H9 (cell line): ENCODE measurements around the gene MSI2. TPM values are rescaled to one million over a fixed set of nuclear protein-coding genes. Genes with fewer than 3 reads are reported as not detected.

Experiments used
- DNase-seq: peaks from one replicate; pipeline ENCODE4 v3.0.0-alpha.2; 2017
- H2AFZ ChIP-seq: one replicate; pipeline ENCODE4 v1.6.1; 2013; ENCODE audit warnings: mild to moderate bottlenecking, low read length, control low read depth, moderate library complexity
- H2AK5ac ChIP-seq: 2 replicates; pipeline ENCODE4 v1.6.1; 2013; ENCODE audit warnings: low read length, control low read depth, mixed read lengths; ENCODE audit not compliant: insufficient read length
- H2BK120ac ChIP-seq: one replicate; pipeline ENCODE4 v1.6.1; 2013; ENCODE audit warnings: low read depth, mild to moderate bottlenecking, low read length, control low read depth, inconsistent platforms; ENCODE audit not compliant: poor library complexity, severe bottlenecking
- H2BK12ac ChIP-seq: 2 replicates; pipeline ENCODE4 v1.6.1; 2013; ENCODE audit warnings: low read length, control low read depth, mixed read lengths, low read depth; ENCODE audit not compliant: insufficient read length
- H2BK15ac ChIP-seq: 2 replicates; pipeline ENCODE4 v1.6.1; 2013; ENCODE audit warnings: low read depth, low read length, control low read depth
- H2BK20ac ChIP-seq: one replicate; pipeline ENCODE4 v1.6.1; 2013; ENCODE audit warnings: low read depth, mild to moderate bottlenecking, low read length, control low read depth, inconsistent platforms; ENCODE audit not compliant: poor library complexity, severe bottlenecking
- H2BK5ac ChIP-seq: 2 replicates; pipeline ENCODE4 v1.6.1; 2013; ENCODE audit warnings: low read length, control low read depth, mixed read lengths; ENCODE audit not compliant: insufficient read length
- H3K14ac ChIP-seq: 2 replicates; pipeline ENCODE4 v1.6.1; 2013; ENCODE audit warnings: low read length, control low read depth; ENCODE audit not compliant: insufficient read depth
- H3K18ac ChIP-seq: 2 replicates; pipeline ENCODE4 v1.6.1; 2013; ENCODE audit warnings: low read depth, mild to moderate bottlenecking, mixed read lengths, low read length, control low read depth; ENCODE audit not compliant: insufficient read length
- H3K23ac ChIP-seq: 2 replicates; pipeline ENCODE4 v1.6.1; 2013; ENCODE audit warnings: low read length, control low read depth, mixed read lengths, low read depth; ENCODE audit not compliant: insufficient read length
- H3K23me2 ChIP-seq: 2 replicates; pipeline ENCODE4 v1.6.1; 2013; ENCODE audit warnings: low read depth, mild to moderate bottlenecking, mixed read lengths, low read length, control low read depth; ENCODE audit not compliant: insufficient read length, poor library complexity, severe bottlenecking
- H3K27ac ChIP-seq: 2 replicates; pipeline ENCODE4 v1.5.1; 2013; ENCODE audit warnings: low read length, control low read depth, mixed read lengths, low read depth; ENCODE audit not compliant: insufficient read length
- H3K27me3 ChIP-seq: 2 replicates; pipeline ENCODE4 v1.6.1; 2013; ENCODE audit warnings: low read length, control low read depth, inconsistent platforms; ENCODE audit not compliant: insufficient read depth
- H3K4ac ChIP-seq: 2 replicates; pipeline ENCODE4 v1.6.1; 2013; ENCODE audit warnings: low read depth, mild to moderate bottlenecking, control low read depth, inconsistent platforms, low read length, moderate library complexity
- H3K4me1 ChIP-seq: 2 replicates; pipeline ENCODE4 v1.6.1; 2013; ENCODE audit warnings: low read length, control low read depth, inconsistent platforms; ENCODE audit not compliant: insufficient read depth
- H3K4me2 ChIP-seq: 2 replicates; pipeline ENCODE4 v1.6.1; 2013; ENCODE audit warnings: low read length, control low read depth, mixed read lengths; ENCODE audit not compliant: insufficient read length, insufficient read depth
- H3K56ac ChIP-seq: 2 replicates; pipeline ENCODE4 v1.6.1; 2013; ENCODE audit warnings: low read depth, mild to moderate bottlenecking, mixed read lengths, low read length, control low read depth; ENCODE audit not compliant: insufficient read length
- H3K79me1 ChIP-seq: 2 replicates; pipeline ENCODE4 v1.6.1; 2013; ENCODE audit warnings: low read depth, mild to moderate bottlenecking, moderate library complexity, low read length, control low read depth, inconsistent platforms; ENCODE audit not compliant: insufficient read depth, poor library complexity, severe bottlenecking
- H3K79me2 ChIP-seq: 2 replicates; pipeline ENCODE4 v1.6.1; 2013; ENCODE audit warnings: low read length, control low read depth, inconsistent platforms; ENCODE audit not compliant: insufficient read depth
- H3K9ac ChIP-seq: 2 replicates; pipeline ENCODE4 v1.6.1; 2013; ENCODE audit warnings: low read length, control low read depth, mixed read lengths; ENCODE audit not compliant: insufficient read length; ENCODE audit errors: extremely low read depth
- H3K9me3 ChIP-seq: one replicate; pipeline ENCODE4 v1.6.1; 2013; ENCODE audit warnings: low read depth, low read length, inconsistent platforms; ENCODE audit not compliant: control insufficient read depth
- H3T11ph ChIP-seq: one replicate; pipeline ENCODE4 v1.6.1; 2013; ENCODE audit warnings: mild to moderate bottlenecking, low read length, control low read depth, inconsistent platforms
- H4K20me1 ChIP-seq: one replicate; pipeline ENCODE4 v1.6.1; 2013; ENCODE audit not compliant: control insufficient read depth, insufficient read length, insufficient read depth
- H4K5ac ChIP-seq: 2 replicates; pipeline ENCODE4 v1.6.1; 2013; ENCODE audit warnings: low read depth, mild to moderate bottlenecking, mixed read lengths, low read length, control low read depth; ENCODE audit not compliant: insufficient read length
- H4K8ac ChIP-seq: replicated peaks from 2 replicates; pipeline ENCODE4 v1.6.1; 2013; ENCODE audit warnings: low read length, control low read depth, mixed read lengths, low read depth; ENCODE audit not compliant: insufficient read length
- H4K91ac ChIP-seq: 2 replicates; pipeline ENCODE4 v1.6.1; 2013; ENCODE audit warnings: low read depth, mild to moderate bottlenecking, moderate library complexity, mixed read lengths, low read length, control low read depth; ENCODE audit not compliant: insufficient read length
- H3K27ac Mint-ChIP-seq, 3 experiments: 2 replicates in 2 of 3; 3 replicates in 1 of 3; pipeline ENCODE4 v1.8.0; 2020 to 2021; ENCODE audit warnings: mixed read lengths in 3 of 3, mild to moderate bottlenecking in 1 of 3, moderate library complexity in 1 of 3
- H3K27me3 Mint-ChIP-seq: 2 replicates; pipeline ENCODE4 v1.8.0; 2021; ENCODE audit warnings: low read depth, mild to moderate bottlenecking, moderate library complexity, mixed read lengths
- H3K36me3 Mint-ChIP-seq, 3 experiments: 2 replicates in 2 of 3; 3 replicates in 1 of 3; pipeline ENCODE4 v1.8.0; 2020 to 2021; ENCODE audit warnings: low read depth in 3 of 3, mixed read lengths in 3 of 3; ENCODE audit not compliant: insufficient read depth in 1 of 3
- H3K4me1 Mint-ChIP-seq, 2 experiments: 2 replicates each; pipeline ENCODE4 v1.8.0; 2020; ENCODE audit warnings: mixed read lengths in 2 of 2
- H3K4me3 Mint-ChIP-seq, 2 experiments: 2 replicates in 1 of 2; 3 replicates in 1 of 2; pipeline ENCODE4 v1.8.0; 2020 to 2021; ENCODE audit warnings: mild to moderate bottlenecking in 2 of 2, mixed read lengths in 2 of 2, moderate library complexity in 1 of 2
- H3K9me3 Mint-ChIP-seq, 2 experiments: 2 replicates in 1 of 2; 3 replicates in 1 of 2; pipeline ENCODE4 v1.8.0; 2020; ENCODE audit warnings: mild to moderate bottlenecking in 2 of 2, mixed read lengths in 2 of 2, moderate library complexity in 1 of 2
- WGBS: extraction: QIAGEN DNeasy Blood & Tissue Kit; methylation state at CpG from one replicate; pipeline ENCODE4 v1.1.7; 2013; ENCODE audit warnings: missing lambda C conversion rate, low lambda C conversion rate, mixed read lengths; ENCODE audit not compliant: insufficient read length; ENCODE audit errors: extremely low coverage; 5-methylcytosine and 5-hydroxymethylcytosine counted together
- total RNA-seq: library from RNA; stranded (reverse); gene quantifications from 2 replicates; pipeline ENCODE4 v1.2.1, GENCODE V29; 2021
- TF ChIP-seq, protein P1 (sequence below): fragments of 200-600 bp; sonication (generic); conservative IDR thresholded peaks from 3 replicates; pipeline ENCODE4 v1.8.0; 2021; ENCODE audit warnings: antibody characterized with exemption, mild to moderate bottlenecking

MSI2 gene
- total RNA-seq, 1 experiment from 2014 or later = 98.5 TPM

DNA sequence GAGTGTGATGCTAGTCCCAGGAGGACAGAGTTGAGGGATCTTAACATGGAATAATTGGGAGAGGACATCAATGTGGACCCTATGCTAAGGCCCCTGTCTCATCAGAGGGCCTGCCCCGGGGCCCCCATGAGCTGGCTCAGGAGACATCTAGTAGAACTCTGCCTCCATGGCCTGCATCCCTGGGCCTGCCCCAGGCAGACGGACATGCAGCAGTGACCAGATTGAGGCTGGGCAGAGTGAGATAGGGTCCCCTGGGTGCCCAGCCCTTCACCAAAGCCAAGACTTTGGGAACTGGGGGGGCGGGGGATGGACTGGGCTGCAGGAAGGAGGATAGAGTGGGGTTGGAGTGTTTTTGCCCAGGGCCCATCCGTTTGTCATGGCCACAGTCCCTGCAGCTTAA, 373.6 kb downstream of the MSI2 start:
- no peak overlapping the region for H2AFZ ChIP-seq
- H3K18ac ChIP-seq = no peak overlapping the region
- no peaks in the 10 kb centered on the region for H3K79me2 ChIP-seq
- H2BK20ac ChIP-seq = no peak overlapping the region
- H4K8ac ChIP-seq = no peak overlapping the region
- no peak overlapping the region for H3K9ac ChIP-seq
- H3K14ac ChIP-seq = no peak overlapping the region; the same call in 1 of the 2 replicates
- H2BK5ac ChIP-seq = no peak overlapping the region
- no peak overlapping the region for H2AK5ac ChIP-seq
- H2BK12ac ChIP-seq = no peak overlapping the region
- H3K9me3 ChIP-seq = no peaks in the 10 kb centered on the region
- peak overlapping the region in 1 of 3 experiments; percentile 77; a peak in 1 of 7 replicates for H3K27ac Mint-ChIP-seq
- H3K36me3 Mint-ChIP-seq = peaks cover 16 to 43% (median 36%) of the 10 kb centered on the region in 3 experiments
- no peaks in the 10 kb centered on the region for H3K23me2 ChIP-seq
- no peak overlapping the region for H4K91ac ChIP-seq
- H3K4me3 Mint-ChIP-seq = no peak overlapping the region
- no peak overlapping the region for H3K27ac ChIP-seq
- H2BK120ac ChIP-seq = no peak overlapping the region
- H3K27me3 Mint-ChIP-seq = no peaks in the 10 kb centered on the region; the same call in 1 of the 2 replicates
- no peak overlapping the region for H3K4me2 ChIP-seq
- no peak overlapping the region for H3K23ac ChIP-seq
- no CpG with 5 or more reads among the region's 4 CpGs for WGBS
- H3K4me1 ChIP-seq = no peaks in the 10 kb centered on the region
- H3K27me3 ChIP-seq = no peaks in the 10 kb centered on the region
- H3T11ph ChIP-seq = no peak overlapping the region
- no peak overlapping the region for H3K56ac ChIP-seq
- DNase-seq = no peak
- no peaks in the 10 kb centered on the region for H3K4me1 Mint-ChIP-seq
- H3K79me1 ChIP-seq = no peaks in the 10 kb centered on the region
- no peak overlapping the region for H2BK15ac ChIP-seq
- no peak overlapping the region for H3K4ac ChIP-seq
- no peaks in the 10 kb centered on the region for H4K20me1 ChIP-seq
- H4K5ac ChIP-seq = no peak overlapping the region
- no peaks in the 10 kb centered on the region for H3K9me3 Mint-ChIP-seq
- TF ChIP-seq, protein P1, sequence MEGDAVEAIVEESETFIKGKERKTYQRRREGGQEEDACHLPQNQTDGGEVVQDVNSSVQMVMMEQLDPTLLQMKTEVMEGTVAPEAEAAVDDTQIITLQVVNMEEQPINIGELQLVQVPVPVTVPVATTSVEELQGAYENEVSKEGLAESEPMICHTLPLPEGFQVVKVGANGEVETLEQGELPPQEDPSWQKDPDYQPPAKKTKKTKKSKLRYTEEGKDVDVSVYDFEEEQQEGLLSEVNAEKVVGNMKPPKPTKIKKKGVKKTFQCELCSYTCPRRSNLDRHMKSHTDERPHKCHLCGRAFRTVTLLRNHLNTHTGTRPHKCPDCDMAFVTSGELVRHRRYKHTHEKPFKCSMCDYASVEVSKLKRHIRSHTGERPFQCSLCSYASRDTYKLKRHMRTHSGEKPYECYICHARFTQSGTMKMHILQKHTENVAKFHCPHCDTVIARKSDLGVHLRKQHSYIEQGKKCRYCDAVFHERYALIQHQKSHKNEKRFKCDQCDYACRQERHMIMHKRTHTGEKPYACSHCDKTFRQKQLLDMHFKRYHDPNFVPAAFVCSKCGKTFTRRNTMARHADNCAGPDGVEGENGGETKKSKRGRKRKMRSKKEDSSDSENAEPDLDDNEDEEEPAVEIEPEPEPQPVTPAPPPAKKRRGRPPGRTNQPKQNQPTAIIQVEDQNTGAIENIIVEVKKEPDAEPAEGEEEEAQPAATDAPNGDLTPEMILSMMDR = no peak
